Keratinocyte (primary cell): ENCODE results near the gene WWC1. TPM values are rescaled to one million over a fixed set of nuclear protein-coding genes. Genes with fewer than 3 reads are reported as not detected.

Experiments used
- DNase-seq: peaks from one replicate; pipeline ENCODE4 v3.0.0-alpha.2; 2011; ENCODE audit warnings: low read depth, missing footprints, low spot score
- FAIRE-seq: peaks from 2 replicates; lab custom pipeline; 2011; peaks lifted over from hg19 to GRCh38; lab: Jason Lieb, UNC
- H2AFZ ChIP-seq: 2 replicates; pipeline ENCODE4 v1.6.0; 2012; ENCODE audit warnings: low read length, control low read depth, inconsistent platforms; ENCODE audit not compliant: control insufficient read depth
- H3K27ac ChIP-seq: 2 replicates; pipeline ENCODE4 v1.5.1; 2011; ENCODE audit warnings: low read length; ENCODE audit not compliant: control insufficient read depth, insufficient read depth
- H3K27me3 ChIP-seq: 3 replicates; pipeline ENCODE4 v1.6.0; 2011; ENCODE audit warnings: low read length; ENCODE audit not compliant: control insufficient read depth, insufficient read depth; ENCODE audit errors: extremely low read depth
- H3K36me3 ChIP-seq, 2 experiments: 2 replicates in 1 of 2; 3 replicates in 1 of 2; pipeline ENCODE4 v1.5.1; 2011; ENCODE audit warnings: low read length in 2 of 2, mild to moderate bottlenecking in 1 of 2; ENCODE audit not compliant: control insufficient read depth in 2 of 2, insufficient read depth in 2 of 2; ENCODE audit errors: extremely low read depth in 1 of 2
- H3K4me1 ChIP-seq: 3 replicates; pipeline ENCODE4 v1.5.1; 2011; ENCODE audit warnings: low read length; ENCODE audit not compliant: control insufficient read depth, insufficient read depth; ENCODE audit errors: extremely low read depth
- H3K4me2 ChIP-seq: 3 replicates; pipeline ENCODE4 v1.6.0; 2011; ENCODE audit warnings: low read depth, low read length; ENCODE audit not compliant: control insufficient read depth, insufficient read depth; ENCODE audit errors: extremely low read depth
- H3K4me3 ChIP-seq, 3 experiments: fragments of 200-600 bp in 1 of 3; sonication (generic) in 1 of 3; 2 replicates in 2 of 3; 3 replicates in 1 of 3; pipeline ENCODE4 v1.5.1; 2011 to 2016; ENCODE audit warnings: low read length in 3 of 3, mild to moderate bottlenecking in 3 of 3, control low read depth in 2 of 3, inconsistent platforms in 1 of 3, low read depth in 1 of 3, mixed read lengths in 1 of 3, mixed run types in 1 of 3, moderate library complexity in 1 of 3; ENCODE audit not compliant: control insufficient read depth in 2 of 3, insufficient read depth in 2 of 3; ENCODE audit errors: extremely low read depth in 1 of 3
- H3K79me2 ChIP-seq: 2 replicates; pipeline ENCODE4 v1.6.0; 2012; ENCODE audit warnings: low read length; ENCODE audit not compliant: control insufficient read depth, insufficient read depth
- H3K9ac ChIP-seq: 3 replicates; pipeline ENCODE4 v1.6.0; 2011; ENCODE audit warnings: low read length; ENCODE audit not compliant: control insufficient read depth, insufficient read depth; ENCODE audit errors: extremely low read depth
- H3K9me1 ChIP-seq: 3 replicates; pipeline ENCODE4 v1.6.0; 2011; ENCODE audit warnings: low read length; ENCODE audit not compliant: control insufficient read depth, insufficient read depth; ENCODE audit errors: extremely low read depth
- H3K9me3 ChIP-seq: 2 replicates; pipeline ENCODE4 v1.5.1; 2012; ENCODE audit warnings: low read depth, low read length; ENCODE audit not compliant: control insufficient read depth
- H4K20me1 ChIP-seq: 3 replicates; pipeline ENCODE4 v1.6.0; 2011; ENCODE audit warnings: low read length; ENCODE audit not compliant: control insufficient read depth, insufficient read depth; ENCODE audit errors: extremely low read depth
- EZH2 ChIP-seq: IDR thresholded peaks from one replicate; pipeline ENCODE4 v1.6.1; 2012; ENCODE audit warnings: inconsistent platforms, mild to moderate bottlenecking, low read length, moderate library complexity
- dilution Hi-C: fragments of 300-500 bp; cut with MboI; formaldehyde crosslinking; loops from one replicate; pipeline ENCODE4 v1.7.0; 2020; ENCODE audit warnings: low sequenced_read_pairs; ENCODE audit not compliant: extremely low pct_ligation_motif_present
- polyA plus RNA-seq, 5 experiments: library from polyadenylated mRNA; depleted of rRNA in 3 of 5; stranded (reverse) in 3 of 5; stranded (forward) in 1 of 5; unstranded in 1 of 5; fragments of >200 nt; gene quantifications; 1 replicate in 1 of 5; 2 replicates in 3 of 5; 3 replicates in 1 of 5; pipeline versions ENCODE4 v1.2.1 to v1.2.3, GENCODE V29; 2011 to 2012; ENCODE audit warnings: missing spikeins in 2 of 5, low read depth in 1 of 5, low replicate concordance in 1 of 5
- TF ChIP-seq, protein P1 (sequence below), 3 experiments: IDR thresholded peaks in 1 of 3; conservative IDR thresholded peaks in 1 of 3; optimal IDR thresholded peaks in 1 of 3; 2 replicates in 2 of 3; 3 replicates in 1 of 3; pipeline versions ENCODE3 to v1.5.1; 2011; ENCODE audit warnings: low read length in 3 of 3, mild to moderate bottlenecking in 3 of 3, moderate library complexity in 2 of 3, control low read depth in 1 of 3, inconsistent platforms in 1 of 3; ENCODE audit not compliant: insufficient read depth in 2 of 3; ENCODE audit errors: extremely low read depth in 1 of 3

WWC1 gene
- polyA plus RNA-seq, 1 donor (not counting 4 experiments of a cell fraction or from before 2014, with no cell fraction given) = 19.8 TPM

DNA sequence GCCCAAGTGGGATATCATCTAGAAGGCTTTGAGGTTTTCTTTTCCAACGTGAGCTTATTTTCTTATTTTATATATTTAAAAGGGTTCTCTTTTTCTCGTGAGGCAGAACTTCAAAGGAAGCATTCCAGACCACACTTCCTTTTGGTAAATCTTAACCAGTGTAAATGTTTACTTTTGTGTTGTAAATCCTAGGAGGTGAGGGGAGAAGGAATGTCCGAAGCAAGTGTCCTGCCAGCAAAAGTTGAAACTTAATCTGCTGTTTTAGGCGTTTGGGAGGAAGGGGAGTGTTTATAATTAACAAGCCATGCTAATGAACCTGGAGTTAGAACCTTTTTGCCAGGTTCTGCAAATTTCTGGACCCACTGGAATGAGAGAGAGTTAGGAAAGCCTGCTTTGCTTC lies 37.9 kb downstream of the WWC1 start:
- peaks cover 74% of the 10 kb centered on the region for H3K79me2 ChIP-seq
- dilution Hi-C loops = no loop called here
- DNase-seq (no peak), FAIRE-seq (no peak)
- H3K4me1 ChIP-seq = peaks cover 41% of the 10 kb centered on the region
- H3K4me3 ChIP-seq = no peak overlapping the region
- H3K4me2 ChIP-seq = no peak overlapping the region
- H4K20me1 ChIP-seq = no peaks in the 10 kb centered on the region
- H3K36me3 ChIP-seq = peaks cover 0 to 5% of the 10 kb centered on the region in 2 experiments
- H3K27ac ChIP-seq = no peak overlapping the region
- no peaks in the 10 kb centered on the region for H3K9me3 ChIP-seq
- H3K9ac ChIP-seq = no peak overlapping the region
- peaks cover 6% of the 10 kb centered on the region for H3K9me1 ChIP-seq
- no peak overlapping the region for H2AFZ ChIP-seq
- TF ChIP-seq, protein P1, sequence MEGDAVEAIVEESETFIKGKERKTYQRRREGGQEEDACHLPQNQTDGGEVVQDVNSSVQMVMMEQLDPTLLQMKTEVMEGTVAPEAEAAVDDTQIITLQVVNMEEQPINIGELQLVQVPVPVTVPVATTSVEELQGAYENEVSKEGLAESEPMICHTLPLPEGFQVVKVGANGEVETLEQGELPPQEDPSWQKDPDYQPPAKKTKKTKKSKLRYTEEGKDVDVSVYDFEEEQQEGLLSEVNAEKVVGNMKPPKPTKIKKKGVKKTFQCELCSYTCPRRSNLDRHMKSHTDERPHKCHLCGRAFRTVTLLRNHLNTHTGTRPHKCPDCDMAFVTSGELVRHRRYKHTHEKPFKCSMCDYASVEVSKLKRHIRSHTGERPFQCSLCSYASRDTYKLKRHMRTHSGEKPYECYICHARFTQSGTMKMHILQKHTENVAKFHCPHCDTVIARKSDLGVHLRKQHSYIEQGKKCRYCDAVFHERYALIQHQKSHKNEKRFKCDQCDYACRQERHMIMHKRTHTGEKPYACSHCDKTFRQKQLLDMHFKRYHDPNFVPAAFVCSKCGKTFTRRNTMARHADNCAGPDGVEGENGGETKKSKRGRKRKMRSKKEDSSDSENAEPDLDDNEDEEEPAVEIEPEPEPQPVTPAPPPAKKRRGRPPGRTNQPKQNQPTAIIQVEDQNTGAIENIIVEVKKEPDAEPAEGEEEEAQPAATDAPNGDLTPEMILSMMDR (optimal IDR thresholded peaks at IDR 0.05 in 1 of 3, IDR thresholded peaks at IDR 0.05 in 1 of 3, conservative IDR thresholded peaks at IDR 0.05 in 1 of 3; ENCODE audit: extremely low read depth in 1 of 3, insufficient read depth in 2 of 3, low read length in 3 of 3) = no peak
- no peak for TF ChIP-seq EZH2
- no peaks in the 10 kb centered on the region for H3K27me3 ChIP-seq

DNA sequence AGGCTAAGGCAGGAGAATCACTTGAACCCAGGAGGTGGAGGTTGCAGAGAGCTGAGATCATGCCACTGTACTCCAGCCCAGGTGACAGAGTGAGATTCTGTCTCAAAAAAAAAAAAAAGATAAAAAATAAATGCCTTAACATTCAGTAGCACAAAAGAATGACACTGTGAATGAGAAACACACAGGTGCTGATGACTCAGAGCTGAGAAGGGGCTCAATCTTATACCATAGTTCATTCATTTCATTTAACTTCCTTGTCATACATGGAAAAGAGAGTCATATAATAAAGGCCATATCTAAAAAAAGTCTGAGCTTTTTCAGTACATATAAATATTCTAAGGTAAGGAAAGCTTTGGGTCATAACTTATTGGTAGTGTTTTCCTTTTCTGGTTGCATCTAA lies 40.6 kb downstream of the WWC1 start:
- no peaks in the 10 kb centered on the region for H3K9me3 ChIP-seq
- no peak overlapping the region for H3K4me2 ChIP-seq
- H3K27ac ChIP-seq = no peak overlapping the region

More for the DNA sequence above, 40.6 kb downstream of the WWC1 start:
- Histone ChIP-seq H3K79me2 (peaks cover 82% of the 10 kb centered on the region), H4K20me1 (no peaks in the 10 kb centered on the region), H3K9me1 (peaks cover 3% of the 10 kb centered on the region), H3K4me3 (no peak overlapping the region), H3K27me3 (no peaks in the 10 kb centered on the region), H3K9ac (no peak overlapping the region), H3K36me3 (peaks cover 0 to 5% of the 10 kb centered on the region in 2 experiments), H3K4me1 (peaks cover 18% of the 10 kb centered on the region), H2AFZ (no peak overlapping the region)
- TF ChIP-seq, protein P1 (optimal IDR thresholded peaks at IDR 0.05 in 1 of 3, IDR thresholded peaks at IDR 0.05 in 1 of 3, conservative IDR thresholded peaks at IDR 0.05 in 1 of 3; ENCODE audit: extremely low read depth in 1 of 3, insufficient read depth in 2 of 3, low read length in 3 of 3) = no peak
- no peak for TF ChIP-seq EZH2
- dilution Hi-C loops = no loop called here
- no peak for DNase-seq
- no peak for FAIRE-seq
